Glutamatergic neuron (in vitro differentiated cells): ENCODE measurements around the gene ROCK2. TPM values are rescaled to one million over a fixed set of nuclear protein-coding genes. Genes with fewer than 3 reads are reported as not detected.

ENCODE experiments used
- DNase-seq: peaks from one replicate; pipeline ENCODE4 v3.0.0; 2022
- H3K27ac Mint-ChIP-seq: one replicate; pipeline ENCODE4 v1.8.0; 2020; ENCODE audit warnings: mild to moderate bottlenecking, mixed read lengths, inconsistent platforms; ENCODE audit not compliant: unreplicated experiment
- H3K27me3 Mint-ChIP-seq: one replicate; pipeline ENCODE4 v1.8.0; 2020; ENCODE audit warnings: mild to moderate bottlenecking, moderate library complexity, mixed read lengths, inconsistent platforms; ENCODE audit not compliant: unreplicated experiment
- H3K36me3 Mint-ChIP-seq: one replicate; pipeline ENCODE4 v1.8.0; 2020; ENCODE audit warnings: mild to moderate bottlenecking, mixed read lengths, inconsistent platforms; ENCODE audit not compliant: unreplicated experiment
- H3K4me1 Mint-ChIP-seq: one replicate; pipeline ENCODE4 v1.8.0; 2020; ENCODE audit warnings: mild to moderate bottlenecking, low read depth, mixed read lengths, inconsistent platforms; ENCODE audit not compliant: unreplicated experiment
- H3K4me3 Mint-ChIP-seq: one replicate; pipeline ENCODE4 v1.8.0; 2020; ENCODE audit warnings: mild to moderate bottlenecking, mixed read lengths, inconsistent platforms; ENCODE audit not compliant: unreplicated experiment
- H3K9me3 Mint-ChIP-seq: one replicate; pipeline ENCODE4 v1.8.0; 2020; ENCODE audit warnings: mild to moderate bottlenecking, moderate library complexity, mixed read lengths, inconsistent platforms; ENCODE audit not compliant: unreplicated experiment
- CTCF ChIP-seq: fragments of 200-600 bp; sonication (generic); IDR thresholded peaks from one replicate; pipeline ENCODE4 v1.5.0; 2021; ENCODE audit not compliant: partially characterized antibody, unreplicated experiment
- total RNA-seq: library from RNA; stranded (reverse); fragmentation: NEBNext Ultra II Directional; extraction: Animal tissue kit (Norgen Biotek cat#: 25700); gene quantifications from one replicate; pipeline ENCODE4 v1.2.1, GENCODE V29; 2021; ENCODE audit not compliant: unreplicated experiment

ROCK2 gene
- total RNA-seq, 1 donor from 2014 or later: 34.6 TPM

GRCh38 chr2:11180653-11181052 lies 163.8 kb downstream of the ROCK2 start:
- no peaks in the 10 kb centered on the region for H3K27me3 Mint-ChIP-seq
- no peak for DNase-seq
- H3K4me1 Mint-ChIP-seq: peaks cover 1% of the 10 kb centered on the region
- no peak overlapping the region for H3K27ac Mint-ChIP-seq
- no peaks in the 10 kb centered on the region for H3K9me3 Mint-ChIP-seq
- no peak for TF ChIP-seq CTCF
- no peak overlapping the region for H3K4me3 Mint-ChIP-seq
- no peaks in the 10 kb centered on the region for H3K36me3 Mint-ChIP-seq

- H3K27ac Mint-ChIP-seq: no peak overlapping the region
- no peak for TF ChIP-seq CTCF
- no peaks in the 10 kb centered on the region for H3K27me3 Mint-ChIP-seq
- H3K4me1 Mint-ChIP-seq: peaks cover 5% of the 10 kb centered on the region
- no peak overlapping the region for H3K4me3 Mint-ChIP-seq
- DNase-seq: no peak
- H3K9me3 Mint-ChIP-seq: no peaks in the 10 kb centered on the region
- no peaks in the 10 kb centered on the region for H3K36me3 Mint-ChIP-seq
These were observed 164.5 kb downstream of the ROCK2 start for GRCh38 chr2:11179899-11180298.

GRCh38 chr2:11179196-11179595 lies 165.2 kb downstream of the ROCK2 start:
- TF ChIP-seq CTCF: no peak
- no peaks in the 10 kb centered on the region for H3K36me3 Mint-ChIP-seq
- H3K27me3 Mint-ChIP-seq: no peaks in the 10 kb centered on the region
- no peak overlapping the region for H3K27ac Mint-ChIP-seq
- H3K4me1 Mint-ChIP-seq: peaks cover 5% of the 10 kb centered on the region
- H3K9me3 Mint-ChIP-seq: no peaks in the 10 kb centered on the region
- no peak for DNase-seq
- no peak overlapping the region for H3K4me3 Mint-ChIP-seq

- Mint-ChIP-seq H3K27ac (no peak overlapping the region), H3K36me3 (no peaks in the 10 kb centered on the region)
- DNase-seq: no peak
These were observed 166.4 kb downstream of the ROCK2 start for GRCh38 chr2:11177871-11178690.

More at GRCh38 chr2:11177871-11178690, 166.4 kb downstream of the ROCK2 start:
- Mint-ChIP-seq H3K9me3 (peaks cover 2% of the 10 kb centered on the region), H3K27me3 (no peaks in the 10 kb centered on the region), H3K4me1 (peaks cover 5% of the 10 kb centered on the region), H3K4me3 (no peak overlapping the region)
- no peak for TF ChIP-seq CTCF
